Mammary epithelial cell (primary cell): Measurements from ENCODE around the gene INPPL1.

Experiments
- EZH2 ChIP-seq: IDR thresholded peaks from 2 replicates; pipeline ENCODE4 v1.6.1; 2012; ENCODE audit warnings: low read length, inconsistent platforms, borderline replicate concordance
- TF ChIP-seq, protein P1 (sequence below), 2 donors: IDR thresholded peaks in 1 of 2; conservative IDR thresholded peaks in 1 of 2; 2 replicates each; pipeline ENCODE4 v1.5.1; 2011 to 2012; ENCODE audit warnings: inconsistent platforms in 2 of 2, low read length in 2 of 2, mild to moderate bottlenecking in 2 of 2, control low read depth in 1 of 2, low read depth in 1 of 2; ENCODE audit not compliant: insufficient read depth in 1 of 2; ENCODE audit errors: extremely low read depth in 1 of 2

GRCh38 chr11:72233056-72233772 is 8.6 kb downstream of the INPPL1 start:
- TF ChIP-seq, protein P1, sequence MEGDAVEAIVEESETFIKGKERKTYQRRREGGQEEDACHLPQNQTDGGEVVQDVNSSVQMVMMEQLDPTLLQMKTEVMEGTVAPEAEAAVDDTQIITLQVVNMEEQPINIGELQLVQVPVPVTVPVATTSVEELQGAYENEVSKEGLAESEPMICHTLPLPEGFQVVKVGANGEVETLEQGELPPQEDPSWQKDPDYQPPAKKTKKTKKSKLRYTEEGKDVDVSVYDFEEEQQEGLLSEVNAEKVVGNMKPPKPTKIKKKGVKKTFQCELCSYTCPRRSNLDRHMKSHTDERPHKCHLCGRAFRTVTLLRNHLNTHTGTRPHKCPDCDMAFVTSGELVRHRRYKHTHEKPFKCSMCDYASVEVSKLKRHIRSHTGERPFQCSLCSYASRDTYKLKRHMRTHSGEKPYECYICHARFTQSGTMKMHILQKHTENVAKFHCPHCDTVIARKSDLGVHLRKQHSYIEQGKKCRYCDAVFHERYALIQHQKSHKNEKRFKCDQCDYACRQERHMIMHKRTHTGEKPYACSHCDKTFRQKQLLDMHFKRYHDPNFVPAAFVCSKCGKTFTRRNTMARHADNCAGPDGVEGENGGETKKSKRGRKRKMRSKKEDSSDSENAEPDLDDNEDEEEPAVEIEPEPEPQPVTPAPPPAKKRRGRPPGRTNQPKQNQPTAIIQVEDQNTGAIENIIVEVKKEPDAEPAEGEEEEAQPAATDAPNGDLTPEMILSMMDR (conservative IDR thresholded peaks at IDR 0.05 in 1 of 2, IDR thresholded peaks at IDR 0.05 in 1 of 2; ENCODE audit: extremely low read depth in 1 of 2, insufficient read depth in 1 of 2, low read depth in 1 of 2, low read length in 2 of 2), result no peak
- no peak for TF ChIP-seq EZH2
